Fibroblast of skin of left quadriceps (primary cell): ENCODE results near the gene GLB1L3.
"Not testable (repeated sequence)": the region's sequence is repeated elsewhere in the genome, so short reads cannot be mapped to it uniquely, and the experiment has no call there.

Experiments used
- DNase-seq, 2 experiments: peaks; one replicate each; pipeline ENCODE4 v3.0.0-alpha.2; 2013; ENCODE audit warnings: low read depth in 2 of 2

The GLB1L3 gene

GRCh38 chr11:134275188-134275533, 1.0 kb upstream of the GLB1L3 start:
- no peak for DNase-seq

- no peak for DNase-seq
These were observed 410 bp downstream of the GLB1L3 start for GRCh38 chr11:134276396-134277182.

- DNase-seq = no peak
These were observed 1.2 kb downstream of the GLB1L3 start for GRCh38 chr11:134277183-134278001.

GRCh38 chr11:134278356-134278755, 2.2 kb downstream of the GLB1L3 start:
- DNase-seq = no peak

GRCh38 chr11:134281635-134282034, 5.5 kb downstream of the GLB1L3 start:
- DNase-seq = not testable (repeated sequence)

- no peak for DNase-seq
These were observed 6.2 kb downstream of the GLB1L3 start for GRCh38 chr11:134282121-134283045.

- no peak for DNase-seq
These were observed 7.5 kb downstream of the GLB1L3 start for GRCh38 chr11:134283461-134284230.

- not testable (repeated sequence) for DNase-seq
These were observed 8.2 kb downstream of the GLB1L3 start for GRCh38 chr11:134284349-134284748.

GRCh38 chr11:134287561-134287960, 11.4 kb downstream of the GLB1L3 start:
- DNase-seq = no peak

GRCh38 chr11:134288486-134288885, 12.3 kb downstream of the GLB1L3 start:
- DNase-seq = no peak

- DNase-seq = no peak
These were observed 13.0 kb downstream of the GLB1L3 start for GRCh38 chr11:134289167-134289566.

GRCh38 chr11:134289789-134290188, 13.6 kb downstream of the GLB1L3 start:
- DNase-seq = no peak

- no peak for DNase-seq
These were observed 14.5 kb downstream of the GLB1L3 start for GRCh38 chr11:134290646-134291045.

- DNase-seq = no peak
These were observed 15.0 kb downstream of the GLB1L3 start for GRCh38 chr11:134291196-134291595.

GRCh38 chr11:134292661-134293060, 16.5 kb downstream of the GLB1L3 start:
- no peak for DNase-seq

- DNase-seq = no peak
These were observed 17.2 kb downstream of the GLB1L3 start for GRCh38 chr11:134293119-134294113.

- no peak for DNase-seq
These were observed 18.5 kb downstream of the GLB1L3 start for GRCh38 chr11:134294664-134295063.

GRCh38 chr11:134312223-134312622, 36.0 kb downstream of the GLB1L3 start:
- DNase-seq = no peak

- no peak for DNase-seq
These were observed 36.6 kb downstream of the GLB1L3 start for GRCh38 chr11:134312807-134313206.

GRCh38 chr11:134313379-134313778, 37.2 kb downstream of the GLB1L3 start:
- DNase-seq = no peak
